GM19043 (cell line): ENCODE data around the gene SLC12A2.

ENCODE experiments used
- ATAC-seq: cut with Tn5 transposase; IDR thresholded peaks from one replicate; pipeline ENCODE4 v1.9.1; 2021; ENCODE audit warnings: low read depth; ENCODE audit not compliant: unreplicated experiment

The SLC12A2 gene

GRCh38 chr5:128216860-128217531, 133.4 kb downstream of the SLC12A2 start:
- ATAC-seq = no peak

GRCh38 chr5:128220841-128221240, 137.3 kb downstream of the SLC12A2 start:
- ATAC-seq = no peak

GRCh38 chr5:128224336-128224735, 140.8 kb downstream of the SLC12A2 start:
- ATAC-seq = no peak

- ATAC-seq = no peak
Measured at GRCh38 chr5:128225245-128226030, 141.9 kb downstream of the SLC12A2 start.

- ATAC-seq = no peak
Measured at GRCh38 chr5:128228008-128228407, 144.4 kb downstream of the SLC12A2 start.

GRCh38 chr5:128228521-128228920, 145.0 kb downstream of the SLC12A2 start:
- ATAC-seq = no peak

GRCh38 chr5:128234928-128235641, 151.5 kb downstream of the SLC12A2 start:
- no peak for ATAC-seq

- ATAC-seq = no peak
Measured at GRCh38 chr5:128236334-128236733, 152.8 kb downstream of the SLC12A2 start.

- ATAC-seq = no peak
Measured at GRCh38 chr5:128237000-128237399, 153.4 kb downstream of the SLC12A2 start.

- no peak for ATAC-seq
Measured at GRCh38 chr5:128237546-128237945, 154.0 kb downstream of the SLC12A2 start.
